Amniotic epithelial cell (primary cell): Measurements from ENCODE around the gene SLC37A2.

Experiments used
- DNase-seq: peaks from one replicate; pipeline ENCODE4 v3.0.0-alpha.2; 2010; ENCODE audit warnings: low read depth

Gene SLC37A2

DNA sequence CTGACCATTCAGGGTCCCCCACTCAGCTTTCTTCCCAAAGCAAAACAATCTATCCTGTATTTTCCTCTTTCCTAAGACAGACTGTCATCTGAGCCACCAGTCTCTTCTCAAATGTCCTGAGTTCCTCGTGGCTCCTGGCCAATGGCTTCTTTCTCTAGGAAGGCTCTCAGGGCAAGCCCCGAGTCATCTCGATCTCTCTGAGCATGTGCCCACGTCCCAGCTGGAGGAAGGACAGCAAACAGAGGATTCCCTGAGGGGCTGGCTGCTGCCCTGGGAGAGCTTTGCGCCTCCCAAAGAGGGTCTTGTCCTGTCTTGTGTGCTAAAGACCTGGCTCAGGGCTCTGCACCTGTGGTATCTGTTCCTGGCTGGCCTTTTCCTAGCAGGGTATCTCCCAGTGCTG lies 8.3 kb downstream of the SLC37A2 start:
- DNase-seq, result no peak

DNA sequence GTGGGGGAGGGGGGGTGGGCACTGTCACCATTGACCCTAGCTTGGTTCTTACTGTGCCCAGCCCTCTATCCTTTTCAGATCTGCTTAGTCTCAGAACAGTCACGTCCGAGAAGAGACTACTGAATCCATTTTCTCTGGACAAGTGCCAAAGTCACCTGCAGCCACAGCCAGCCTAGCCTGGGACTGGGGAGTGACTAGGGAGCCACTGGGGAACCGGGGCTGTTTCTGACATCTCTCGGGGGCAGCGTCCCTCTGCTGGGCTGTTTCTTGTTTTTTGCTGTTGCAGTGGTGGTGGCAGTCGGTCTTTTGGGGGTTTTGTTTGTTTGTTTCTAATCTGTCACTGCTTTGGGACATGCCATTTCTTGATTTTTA lies 8.7 kb downstream of the SLC37A2 start:
- no peak for DNase-seq

DNA sequence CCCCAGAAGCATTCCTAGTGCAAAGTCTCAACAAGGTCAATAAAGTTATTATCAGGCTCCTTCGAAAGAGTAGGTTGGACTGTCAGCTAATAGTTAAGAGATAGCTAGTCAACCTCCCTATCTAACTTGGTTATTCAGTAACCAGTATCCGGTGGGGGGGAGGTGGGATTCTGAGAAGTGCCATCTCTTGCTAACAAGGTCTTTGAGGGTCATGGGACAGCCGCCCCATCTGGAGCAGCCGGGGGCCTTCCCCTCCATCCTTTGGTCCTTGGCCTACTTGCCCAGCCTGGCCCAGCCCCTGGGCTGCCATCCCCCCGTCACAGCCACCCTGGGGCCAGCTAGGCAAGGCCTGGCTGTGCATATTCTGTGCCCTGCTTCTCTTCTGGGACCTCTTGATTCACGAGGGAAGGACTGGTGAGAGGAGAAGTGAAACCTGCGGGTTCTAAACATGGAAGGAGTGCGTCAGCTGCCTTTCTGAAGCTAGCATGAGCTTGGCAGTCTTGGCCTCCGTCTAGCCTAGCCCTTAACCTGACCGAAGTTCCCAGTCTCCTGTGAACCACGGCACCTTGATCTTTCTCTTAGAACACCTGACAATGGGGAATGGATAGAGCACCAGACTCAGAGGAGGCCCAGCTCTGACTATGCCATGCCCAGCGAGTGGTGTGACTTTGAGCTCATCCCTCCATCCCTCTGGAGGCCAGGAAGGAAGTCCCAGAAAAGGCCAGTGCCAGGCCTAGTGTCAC lies 9.3 kb downstream of the SLC37A2 start:
- DNase-seq, result no peak

GRCh38 chr11:125072961-125073590 lies 10.0 kb downstream of the SLC37A2 start:
- no peak for DNase-seq

DNA sequence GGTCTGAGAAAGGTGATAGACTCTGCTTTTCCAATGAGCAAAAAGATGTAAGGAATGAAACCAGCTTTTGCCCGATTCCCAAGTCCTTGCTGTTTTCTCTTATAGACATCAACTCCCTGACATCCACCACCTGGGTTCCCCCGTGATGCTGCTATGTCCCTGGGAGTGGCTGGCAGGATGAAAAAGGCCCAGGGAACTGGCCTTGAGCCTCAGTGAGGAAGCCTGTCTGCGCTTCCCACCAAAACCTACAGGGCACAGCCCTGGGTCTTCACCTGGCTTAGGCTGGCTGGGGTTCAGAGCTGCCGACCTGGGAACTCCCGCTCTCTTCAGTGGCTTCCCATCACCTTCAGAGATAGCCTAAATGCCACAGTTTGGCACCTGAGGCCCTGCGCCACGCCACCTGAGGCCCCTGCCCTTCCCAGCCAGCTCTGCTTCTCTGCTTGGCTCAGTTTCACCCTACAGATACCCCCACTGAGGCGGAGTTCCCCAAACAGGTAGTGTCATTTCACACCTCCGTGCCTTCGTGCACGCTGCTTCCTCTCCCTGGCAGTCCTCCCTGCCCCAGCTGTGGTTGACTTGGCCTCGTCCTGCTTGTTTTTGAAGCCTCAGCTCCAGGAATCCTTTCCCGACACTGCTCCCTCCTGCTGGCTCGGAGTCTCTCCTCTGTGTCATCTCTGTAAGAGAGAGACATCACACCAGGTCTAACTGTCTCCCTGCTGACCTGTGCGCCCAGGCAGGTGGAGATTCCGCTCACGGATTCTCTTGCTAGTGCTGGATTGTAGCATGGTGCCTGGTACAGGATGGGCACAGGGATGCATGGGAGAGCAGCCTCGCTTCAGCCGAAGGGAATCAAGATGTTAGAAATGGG lies 10.7 kb downstream of the SLC37A2 start:
- no peak for DNase-seq

- no peak for DNase-seq
Measured at GRCh38 chr11:125074511-125075241, 11.6 kb downstream of the SLC37A2 start.

GRCh38 chr11:125075242-125075625 lies 12.1 kb downstream of the SLC37A2 start:
- no peak for DNase-seq

- DNase-seq, result peak; percentile 46
Measured at GRCh38 chr11:125075900-125076317, 12.8 kb downstream of the SLC37A2 start.

GRCh38 chr11:125076378-125076945 lies 13.4 kb downstream of the SLC37A2 start:
- DNase-seq, result no peak

- DNase-seq, result no peak
Measured at GRCh38 chr11:125078016-125078415, 14.9 kb downstream of the SLC37A2 start.

DNA sequence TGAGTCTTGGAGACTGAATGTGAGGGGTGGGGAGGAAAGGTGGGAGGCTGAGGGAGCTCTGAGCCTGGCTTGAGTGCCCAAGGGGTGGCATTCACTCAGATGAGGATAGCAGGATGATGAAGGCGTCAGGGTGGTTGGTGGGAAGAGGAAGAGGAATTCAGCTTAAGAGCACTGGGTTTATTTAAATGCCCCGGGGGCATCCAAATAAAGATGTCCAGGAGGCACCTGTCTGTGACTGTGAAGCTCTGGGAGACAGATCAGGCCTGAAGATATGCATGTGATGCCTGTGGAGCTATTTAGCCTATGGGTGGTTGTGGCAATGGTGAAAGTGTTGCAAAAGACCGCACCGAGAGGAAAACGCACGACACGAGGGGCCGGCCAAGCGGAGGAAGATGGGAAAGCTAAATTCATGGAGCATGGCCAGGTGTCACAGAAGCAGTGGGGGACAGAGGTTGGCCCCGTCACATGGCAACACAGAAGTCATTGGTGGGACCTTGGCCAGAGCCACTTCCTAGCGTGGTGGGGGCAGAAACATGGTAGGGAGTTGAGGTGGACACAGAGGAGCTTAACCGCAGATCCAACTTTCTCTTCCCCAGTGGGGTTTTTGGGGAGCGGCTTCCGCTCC lies 15.5 kb downstream of the SLC37A2 start:
- DNase-seq, result no peak

GRCh38 chr11:125079151-125079877 lies 16.2 kb downstream of the SLC37A2 start:
- peak; percentile 32 for DNase-seq

GRCh38 chr11:125079878-125080530 lies 16.9 kb downstream of the SLC37A2 start:
- DNase-seq, result no peak

GRCh38 chr11:125080531-125080911 lies 17.4 kb downstream of the SLC37A2 start:
- no peak for DNase-seq

DNA sequence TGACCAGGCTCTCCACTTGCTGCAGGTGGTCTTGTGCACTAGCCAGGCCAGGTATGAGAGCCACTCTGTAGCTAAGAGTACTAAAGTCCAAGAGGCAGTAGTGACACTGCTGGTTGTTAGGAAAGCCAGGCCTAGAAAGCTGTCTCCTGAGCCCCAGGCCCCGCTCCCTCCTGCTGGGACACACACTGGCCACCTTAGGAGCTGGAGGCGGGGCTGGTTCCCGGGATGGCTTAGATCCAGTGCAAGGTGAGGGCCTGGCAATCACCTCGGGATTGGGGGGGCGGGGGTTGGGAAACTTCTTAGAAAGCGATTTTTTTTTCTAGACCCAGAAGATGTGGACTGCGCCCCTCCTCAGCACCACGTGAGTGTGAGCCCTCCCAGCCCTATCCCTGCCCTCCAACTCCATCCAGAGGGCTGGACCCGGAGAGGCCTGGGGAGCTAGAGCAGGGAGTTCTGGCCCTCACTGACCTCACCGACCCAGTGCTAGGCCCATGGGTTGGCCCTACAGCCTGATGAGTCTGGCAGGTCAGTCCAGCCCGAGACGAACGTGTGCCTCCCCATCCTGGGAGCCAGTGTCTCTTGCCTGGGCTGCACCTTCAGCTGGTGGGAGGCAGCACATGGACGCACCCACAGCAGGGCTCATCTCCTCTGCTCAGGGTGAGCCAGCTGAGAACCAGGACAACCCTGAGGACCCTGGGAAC lies 18.1 kb downstream of the SLC37A2 start:
- no peak for DNase-seq

GRCh38 chr11:125082040-125082439 lies 18.9 kb downstream of the SLC37A2 start:
- DNase-seq, result no peak

DNA sequence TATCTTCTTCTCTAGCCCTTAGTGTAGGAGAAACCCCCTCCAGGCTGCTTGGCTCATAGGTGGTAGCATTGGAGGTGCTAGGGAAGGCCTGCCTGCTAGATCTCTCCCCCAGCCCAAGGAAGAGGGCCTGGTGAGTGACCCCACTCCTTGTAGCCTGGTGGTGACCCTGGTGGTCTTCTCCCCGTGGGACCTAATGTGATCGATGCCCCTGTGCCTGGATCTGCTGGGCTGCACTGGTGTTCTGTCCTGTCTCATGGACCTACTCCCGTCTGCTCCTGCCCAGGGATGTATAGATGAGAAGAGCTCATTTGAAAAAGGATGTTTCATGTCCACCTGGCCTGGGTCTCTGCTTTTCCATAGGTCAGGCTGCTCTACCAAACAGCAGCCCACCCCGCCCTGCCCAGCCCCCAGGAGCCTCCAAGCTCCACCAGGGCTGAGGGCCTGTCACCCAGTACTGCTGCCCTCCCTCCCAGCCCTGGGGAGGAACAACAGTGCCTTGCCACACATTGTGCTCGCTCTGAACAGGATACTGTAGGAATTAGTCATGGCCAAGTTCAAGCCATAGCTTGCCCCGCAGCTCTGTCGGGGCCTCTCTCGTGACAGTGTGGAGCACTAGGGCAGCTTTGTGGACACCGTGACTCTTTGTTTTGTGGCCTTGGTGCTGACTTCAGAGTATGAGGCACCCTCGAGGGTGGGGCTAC lies 19.7 kb downstream of the SLC37A2 start:
- peak; percentile 70 for DNase-seq

- DNase-seq, result no peak
Measured at GRCh38 chr11:125083312-125084056, 20.4 kb downstream of the SLC37A2 start.
